GM12874 (cell line): ENCODE measurements around the gene ELMO1.
A peak's percentile ranks its signal among the peaks of the same experiment; 100 is the strongest.

Experiments used
- TF ChIP-seq, protein P1 (sequence below): IDR thresholded peaks from 2 replicates; pipeline ENCODE4 v1.5.1; 2011; ENCODE audit warnings: low read depth, mild to moderate bottlenecking, control low read depth, low read length, moderate library complexity; ENCODE audit not compliant: insufficient read depth

Gene ELMO1

DNA sequence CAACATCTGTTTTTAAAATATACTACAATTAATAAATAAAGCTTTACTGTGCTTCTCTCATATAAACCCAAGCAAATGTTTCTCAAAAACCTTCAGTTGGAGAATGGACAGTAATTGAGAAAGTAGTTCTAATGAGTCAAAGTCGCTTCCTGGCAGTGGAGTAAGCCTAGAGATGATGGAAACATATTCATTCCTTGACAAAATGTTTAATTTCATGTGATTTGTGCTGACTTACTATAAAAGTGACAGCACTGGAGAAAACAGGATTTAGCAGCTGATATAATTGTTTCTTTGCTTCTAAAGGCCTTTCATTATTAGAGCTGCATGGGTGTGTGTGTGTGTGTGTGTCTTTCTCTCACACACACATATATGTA, 9.0 kb downstream of the ELMO1 start:
- TF ChIP-seq, protein P1, sequence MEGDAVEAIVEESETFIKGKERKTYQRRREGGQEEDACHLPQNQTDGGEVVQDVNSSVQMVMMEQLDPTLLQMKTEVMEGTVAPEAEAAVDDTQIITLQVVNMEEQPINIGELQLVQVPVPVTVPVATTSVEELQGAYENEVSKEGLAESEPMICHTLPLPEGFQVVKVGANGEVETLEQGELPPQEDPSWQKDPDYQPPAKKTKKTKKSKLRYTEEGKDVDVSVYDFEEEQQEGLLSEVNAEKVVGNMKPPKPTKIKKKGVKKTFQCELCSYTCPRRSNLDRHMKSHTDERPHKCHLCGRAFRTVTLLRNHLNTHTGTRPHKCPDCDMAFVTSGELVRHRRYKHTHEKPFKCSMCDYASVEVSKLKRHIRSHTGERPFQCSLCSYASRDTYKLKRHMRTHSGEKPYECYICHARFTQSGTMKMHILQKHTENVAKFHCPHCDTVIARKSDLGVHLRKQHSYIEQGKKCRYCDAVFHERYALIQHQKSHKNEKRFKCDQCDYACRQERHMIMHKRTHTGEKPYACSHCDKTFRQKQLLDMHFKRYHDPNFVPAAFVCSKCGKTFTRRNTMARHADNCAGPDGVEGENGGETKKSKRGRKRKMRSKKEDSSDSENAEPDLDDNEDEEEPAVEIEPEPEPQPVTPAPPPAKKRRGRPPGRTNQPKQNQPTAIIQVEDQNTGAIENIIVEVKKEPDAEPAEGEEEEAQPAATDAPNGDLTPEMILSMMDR: no peak

DNA sequence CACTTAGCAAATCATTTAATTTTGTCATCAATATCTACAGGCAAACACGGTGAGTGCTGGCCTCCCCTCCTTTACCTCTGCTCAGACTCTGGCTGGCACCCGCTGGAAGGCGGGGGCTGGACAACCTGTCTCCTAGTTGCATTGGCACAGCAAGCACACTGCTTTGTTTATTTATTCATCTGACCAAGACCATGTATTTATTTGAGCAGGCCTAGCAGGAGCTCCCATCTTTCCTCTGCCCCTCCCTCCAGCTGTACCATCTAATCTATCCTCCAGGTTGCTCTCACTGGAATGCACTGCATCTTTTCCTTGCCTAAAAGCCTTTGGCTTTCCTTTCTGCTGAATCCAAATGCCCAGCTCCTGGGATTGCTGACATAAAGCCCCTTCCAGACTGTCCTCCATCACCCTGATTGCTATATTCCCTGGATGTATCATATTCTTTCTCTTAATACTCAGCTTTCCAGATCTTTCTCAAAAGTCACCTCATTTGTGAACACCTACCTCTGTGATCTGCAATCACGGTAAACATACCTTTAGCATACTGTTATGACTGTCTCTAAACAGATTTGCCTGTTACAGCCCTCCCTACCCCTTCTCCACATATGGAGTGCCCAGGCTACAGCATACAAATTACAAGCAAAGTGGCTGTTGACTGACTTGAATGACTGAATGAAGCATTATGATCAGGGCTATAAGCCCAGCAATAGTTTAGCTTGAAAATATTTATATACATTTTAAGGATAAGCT, 9.6 kb downstream of the ELMO1 start:
- TF ChIP-seq, protein P1: no peak

DNA sequence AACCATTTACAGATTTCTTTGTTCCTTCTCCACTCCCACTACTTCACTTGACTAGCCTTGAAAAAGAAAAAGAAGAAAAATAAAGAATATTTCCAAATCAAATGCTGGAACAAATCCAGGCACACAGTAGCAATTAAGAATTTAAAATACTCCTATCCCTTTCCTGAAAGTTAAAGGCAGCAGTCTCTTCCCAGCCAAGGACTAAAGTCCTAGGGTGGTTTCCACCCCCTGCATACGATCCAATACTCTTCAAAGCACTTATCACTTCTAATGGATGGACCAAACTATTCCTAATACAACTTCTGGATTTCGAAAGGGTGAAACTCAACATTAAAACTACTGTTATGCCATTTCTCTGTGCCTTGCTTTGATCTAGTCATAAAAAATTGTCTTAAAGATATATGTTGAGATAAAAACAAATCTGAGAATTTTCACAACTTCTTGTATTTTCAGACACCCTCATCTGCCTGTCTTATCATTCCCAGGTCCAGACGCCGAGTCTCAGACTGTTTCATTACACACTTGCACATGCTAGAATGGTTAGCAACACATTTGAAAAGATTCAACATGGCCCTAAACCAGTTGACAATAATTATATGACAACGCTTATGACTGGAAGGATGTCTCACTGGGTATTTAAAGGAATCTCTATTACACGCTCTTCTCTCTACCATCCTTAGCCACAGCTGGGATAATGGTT, 13.4 kb downstream of the ELMO1 start:
- TF ChIP-seq, protein P1: no peak

DNA sequence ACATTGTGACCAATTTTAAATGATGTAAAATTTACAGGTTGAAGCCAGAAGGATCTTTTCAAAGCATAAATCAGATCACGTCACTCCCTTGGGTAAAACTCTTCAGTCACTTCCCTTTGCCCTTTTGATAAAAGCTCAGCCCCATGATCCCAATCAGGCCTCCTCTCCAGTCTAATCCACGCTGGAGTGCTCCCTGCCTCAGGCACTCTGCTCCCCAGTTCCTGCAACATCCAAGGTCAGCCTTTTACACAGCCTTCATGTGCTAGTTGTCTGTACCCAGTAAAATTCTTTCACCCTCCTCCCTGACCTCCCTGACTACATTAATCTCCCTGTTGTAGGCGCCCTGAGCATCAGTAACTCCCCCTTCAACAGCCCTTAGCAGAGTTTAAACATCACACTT, 14.1 kb downstream of the ELMO1 start:
- TF ChIP-seq, protein P1: no peak

DNA sequence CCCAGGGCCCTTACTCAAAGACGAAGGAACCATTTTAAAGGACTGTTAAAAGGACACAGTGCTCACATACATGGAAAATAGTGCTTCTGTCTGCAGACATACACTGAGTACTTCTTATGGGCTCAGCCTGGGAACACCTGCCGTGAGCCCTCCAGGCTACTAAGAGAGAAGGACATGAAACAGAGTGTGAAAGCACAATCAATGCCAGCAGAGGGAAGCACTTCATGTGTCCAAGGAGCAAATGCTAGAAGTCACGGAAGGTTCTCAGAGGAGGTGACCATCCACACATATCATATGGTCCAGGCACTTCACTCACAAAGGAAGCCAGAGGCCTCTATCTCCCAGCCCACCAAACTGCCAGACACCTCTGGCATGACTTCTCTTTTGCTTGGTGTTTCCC, 15.5 kb downstream of the ELMO1 start:
- TF ChIP-seq, protein P1: 0 out of 2 replicates have a peak, but pooled peaks have one; percentile 1

DNA sequence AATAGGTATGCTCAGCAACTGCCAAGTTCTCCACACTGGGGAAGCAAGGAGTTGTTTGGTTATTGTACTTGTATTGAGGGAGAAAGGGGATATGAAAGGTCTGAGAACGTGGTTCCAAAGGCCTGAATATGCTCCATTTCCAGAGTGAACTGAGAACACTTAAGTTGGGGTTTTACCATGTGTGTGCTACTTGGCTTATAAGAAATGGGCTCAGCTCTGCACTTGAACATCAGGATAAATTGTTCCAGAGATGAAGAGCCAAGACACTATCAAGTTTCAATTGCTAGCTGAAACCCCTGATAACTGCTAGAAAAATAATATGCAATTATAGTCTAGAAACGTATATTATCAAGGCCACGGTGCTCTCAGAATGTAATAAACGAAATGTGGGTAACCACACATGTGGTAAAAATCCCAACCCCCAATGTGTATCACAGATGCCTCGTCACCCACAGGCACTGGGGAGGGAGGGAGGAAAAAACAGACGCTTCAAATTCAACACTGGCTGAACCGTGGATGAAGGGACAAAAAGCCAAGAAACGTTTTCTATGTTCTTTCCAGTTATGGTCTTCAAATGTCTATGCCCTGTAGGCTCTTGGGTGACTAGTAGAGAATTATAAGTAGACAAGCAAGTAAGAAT, 16.3 kb downstream of the ELMO1 start:
- TF ChIP-seq, protein P1: no peak

DNA sequence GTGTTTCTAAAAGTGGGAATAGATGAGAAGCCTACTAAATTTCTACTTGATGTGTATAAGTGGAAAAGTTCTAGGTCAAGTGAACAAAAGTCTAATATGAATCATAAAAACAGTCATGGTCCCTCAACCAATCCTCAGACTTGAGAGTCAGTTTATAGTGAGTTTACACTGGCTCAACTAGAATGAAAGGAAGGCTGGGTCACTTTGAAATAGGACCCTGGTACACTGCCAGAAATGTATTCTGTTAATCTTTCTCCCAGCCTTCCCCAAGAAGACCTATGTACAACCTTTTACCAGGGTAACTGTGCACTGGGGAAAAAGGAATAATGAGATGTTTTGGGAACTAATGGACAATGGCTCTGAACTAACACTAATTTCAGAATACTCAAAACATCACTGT, 17.3 kb downstream of the ELMO1 start:
- TF ChIP-seq, protein P1: no peak
